ENCODE data around the gene PHETA1. TPM values are rescaled to one million over a fixed set of nuclear protein-coding genes. Genes with fewer than 3 reads are reported as not detected.
A peak's percentile ranks its signal among the peaks of the same experiment; 100 is the strongest.

The PHETA1 gene
- total RNA-seq, 1 donor from 2014 or later: 31.3 TPM

DNA sequence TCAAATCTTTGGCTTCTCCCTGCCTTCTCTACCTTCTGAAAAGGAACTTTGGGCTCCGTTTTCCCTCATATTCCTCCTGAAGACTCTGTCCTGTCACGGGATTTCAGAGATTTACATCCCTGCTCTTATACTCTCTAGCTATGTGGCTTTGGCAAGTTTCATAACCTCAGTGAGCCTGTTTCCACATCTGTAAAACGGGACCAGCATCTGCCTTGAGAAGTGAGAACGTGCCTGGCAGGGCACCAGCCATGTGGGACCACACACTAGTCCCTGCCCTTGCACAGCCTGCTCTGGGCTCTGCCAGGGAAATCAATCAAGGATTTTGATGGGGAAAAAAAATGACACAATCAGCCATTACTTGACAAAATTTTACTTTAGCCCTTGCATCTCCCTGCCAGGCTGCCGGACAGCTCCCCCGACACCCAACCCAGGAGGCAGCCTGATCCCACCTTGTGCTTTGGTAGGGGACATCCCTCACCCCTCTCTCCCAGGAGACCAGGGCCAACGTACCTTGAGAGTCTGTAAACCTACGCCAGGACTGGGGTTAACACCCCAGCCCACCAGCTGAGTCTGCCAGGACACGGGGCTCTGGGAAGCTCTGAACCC, 8.5 kb downstream of the PHETA1 start:
- Mint-ChIP-seq H3K4me3 (ENCODE audit: low read depth) (no peak overlapping the region), H3K27ac (no peak overlapping the region), H3K27me3 (no peaks in the 10 kb centered on the region), H3K9me3 (ENCODE audit: low read depth) (no peaks in the 10 kb centered on the region), H3K36me3 (ENCODE audit: insufficient read depth) (peaks cover 10% of the 10 kb centered on the region), H3K4me1 (ENCODE audit: low read depth) (peaks cover 7% of the 10 kb centered on the region)
- TF ChIP-seq, protein P1, sequence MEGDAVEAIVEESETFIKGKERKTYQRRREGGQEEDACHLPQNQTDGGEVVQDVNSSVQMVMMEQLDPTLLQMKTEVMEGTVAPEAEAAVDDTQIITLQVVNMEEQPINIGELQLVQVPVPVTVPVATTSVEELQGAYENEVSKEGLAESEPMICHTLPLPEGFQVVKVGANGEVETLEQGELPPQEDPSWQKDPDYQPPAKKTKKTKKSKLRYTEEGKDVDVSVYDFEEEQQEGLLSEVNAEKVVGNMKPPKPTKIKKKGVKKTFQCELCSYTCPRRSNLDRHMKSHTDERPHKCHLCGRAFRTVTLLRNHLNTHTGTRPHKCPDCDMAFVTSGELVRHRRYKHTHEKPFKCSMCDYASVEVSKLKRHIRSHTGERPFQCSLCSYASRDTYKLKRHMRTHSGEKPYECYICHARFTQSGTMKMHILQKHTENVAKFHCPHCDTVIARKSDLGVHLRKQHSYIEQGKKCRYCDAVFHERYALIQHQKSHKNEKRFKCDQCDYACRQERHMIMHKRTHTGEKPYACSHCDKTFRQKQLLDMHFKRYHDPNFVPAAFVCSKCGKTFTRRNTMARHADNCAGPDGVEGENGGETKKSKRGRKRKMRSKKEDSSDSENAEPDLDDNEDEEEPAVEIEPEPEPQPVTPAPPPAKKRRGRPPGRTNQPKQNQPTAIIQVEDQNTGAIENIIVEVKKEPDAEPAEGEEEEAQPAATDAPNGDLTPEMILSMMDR (IDR thresholded peaks at IDR 0.05; ENCODE audit: unreplicated experiment): no peak
- DNase-seq (ENCODE audit: low spot score, unreplicated experiment): no peak

GRCh38 chr12:111359914-111360276, 9.0 kb downstream of the PHETA1 start:
- Mint-ChIP-seq H3K36me3 (ENCODE audit: insufficient read depth) (peaks cover 7% of the 10 kb centered on the region), H3K27ac (no peak overlapping the region), H3K27me3 (no peaks in the 10 kb centered on the region), H3K4me3 (ENCODE audit: low read depth) (no peak overlapping the region), H3K4me1 (ENCODE audit: low read depth) (peaks cover 7% of the 10 kb centered on the region), H3K9me3 (ENCODE audit: low read depth) (no peaks in the 10 kb centered on the region)
- DNase-seq (ENCODE audit: low spot score, unreplicated experiment): no peak
- TF ChIP-seq, protein P1 (IDR thresholded peaks at IDR 0.05; ENCODE audit: unreplicated experiment): no peak

GRCh38 chr12:111359231-111359913, 9.5 kb downstream of the PHETA1 start:
- H3K4me3 Mint-ChIP-seq (ENCODE audit: low read depth): no peak overlapping the region
- no peaks in the 10 kb centered on the region for H3K27me3 Mint-ChIP-seq
- peaks cover 7% of the 10 kb centered on the region for H3K36me3 Mint-ChIP-seq (ENCODE audit: insufficient read depth)
- no peak for DNase-seq (ENCODE audit: low spot score, unreplicated experiment)
- peaks cover 7% of the 10 kb centered on the region for H3K4me1 Mint-ChIP-seq (ENCODE audit: low read depth)
- no peaks in the 10 kb centered on the region for H3K9me3 Mint-ChIP-seq (ENCODE audit: low read depth)
- H3K27ac Mint-ChIP-seq: peak overlapping the region; percentile 8
- TF ChIP-seq, protein P1 (IDR thresholded peaks at IDR 0.05; ENCODE audit: unreplicated experiment): no peak

DNA sequence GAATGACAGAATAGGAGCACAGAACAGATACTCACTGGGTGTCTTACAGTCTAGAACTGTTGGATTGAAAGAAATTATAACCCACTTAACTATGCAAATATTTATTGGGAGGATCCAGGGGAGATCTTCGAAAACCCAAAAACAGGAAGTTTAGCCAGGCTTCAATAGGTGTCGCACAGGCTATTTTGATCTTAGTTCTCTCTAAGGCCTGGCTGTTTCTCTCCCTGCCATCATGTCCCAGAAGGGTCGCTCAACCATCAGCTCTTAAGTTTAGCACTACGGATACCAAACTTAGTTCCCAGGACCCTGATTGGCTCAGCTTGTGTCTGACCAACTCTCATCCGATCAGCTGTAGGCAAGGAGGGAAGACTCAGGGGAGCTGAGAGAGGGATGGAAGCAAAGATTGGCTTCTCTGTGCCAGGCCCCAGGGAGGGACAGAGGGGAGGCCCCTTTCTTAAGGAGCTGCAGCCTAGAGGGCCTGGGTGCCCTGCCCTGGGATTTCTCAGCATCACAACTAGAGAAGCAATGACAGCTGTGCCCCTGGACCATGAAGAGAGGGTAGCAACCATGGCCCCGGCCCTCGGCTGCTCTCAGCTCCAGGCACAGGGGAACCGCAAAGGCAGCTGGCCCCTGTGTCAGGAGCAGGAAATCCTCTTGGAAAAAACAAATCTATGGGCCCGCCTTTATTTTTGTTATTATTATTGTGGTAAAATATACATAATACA, 13.5 kb downstream of the PHETA1 start:
- H3K4me3 Mint-ChIP-seq (ENCODE audit: low read depth): no peak overlapping the region
- no peaks in the 10 kb centered on the region for H3K27me3 Mint-ChIP-seq
- TF ChIP-seq, protein P1 (IDR thresholded peaks at IDR 0.05; ENCODE audit: unreplicated experiment): no peak
- H3K36me3 Mint-ChIP-seq (ENCODE audit: insufficient read depth): peaks cover 3% of the 10 kb centered on the region
- no peak overlapping the region for H3K27ac Mint-ChIP-seq
- no peaks in the 10 kb centered on the region for H3K9me3 Mint-ChIP-seq (ENCODE audit: low read depth)
- H3K4me1 Mint-ChIP-seq (ENCODE audit: low read depth): no peaks in the 10 kb centered on the region
- no peak for DNase-seq (ENCODE audit: low spot score, unreplicated experiment)

GRCh38 chr12:111354511-111354910, 14.4 kb downstream of the PHETA1 start:
- no peak overlapping the region for H3K4me3 Mint-ChIP-seq (ENCODE audit: low read depth)
- peaks cover 11% of the 10 kb centered on the region for H3K36me3 Mint-ChIP-seq (ENCODE audit: insufficient read depth)
- no peak for DNase-seq (ENCODE audit: low spot score, unreplicated experiment)
- TF ChIP-seq, protein P1 (IDR thresholded peaks at IDR 0.05; ENCODE audit: unreplicated experiment): no peak
- no peaks in the 10 kb centered on the region for H3K9me3 Mint-ChIP-seq (ENCODE audit: low read depth)
- H3K4me1 Mint-ChIP-seq (ENCODE audit: low read depth): no peaks in the 10 kb centered on the region
- peak overlapping the region; percentile 51 for H3K27ac Mint-ChIP-seq
- H3K27me3 Mint-ChIP-seq: no peaks in the 10 kb centered on the region
